Measurements from ENCODE around the gene ANO6.
"Not testable (repeated sequence)": the region's sequence is repeated elsewhere in the genome, so short reads cannot be mapped to it uniquely, and the experiment has no call there.

Gene ANO6

GRCh38 chr12:45244561-45245343 lies 28.9 kb downstream of the ANO6 start:
- no peak for DNase-seq

- no peak for DNase-seq
Measured at GRCh38 chr12:45246236-45246635, 30.3 kb downstream of the ANO6 start.

- DNase-seq, result no peak
Measured at GRCh38 chr12:45247589-45247988, 31.7 kb downstream of the ANO6 start.

- DNase-seq, result no peak
Measured at GRCh38 chr12:45248095-45248494, 32.2 kb downstream of the ANO6 start.

- no peak for DNase-seq
Measured at GRCh38 chr12:45254254-45254653, 38.4 kb downstream of the ANO6 start.

- DNase-seq, result no peak
Measured at GRCh38 chr12:45256721-45257120, 40.8 kb downstream of the ANO6 start.

GRCh38 chr12:45257185-45257930 lies 41.5 kb downstream of the ANO6 start:
- DNase-seq, result no peak

- DNase-seq, result no peak
Measured at GRCh38 chr12:45259675-45260074, 43.8 kb downstream of the ANO6 start.

GRCh38 chr12:45260104-45260815 lies 44.4 kb downstream of the ANO6 start:
- no peak for DNase-seq

- no peak for DNase-seq
Measured at GRCh38 chr12:45260854-45261253, 45.0 kb downstream of the ANO6 start.

- not testable (repeated sequence) for DNase-seq
Measured at GRCh38 chr12:45262185-45262584, 46.3 kb downstream of the ANO6 start.

GRCh38 chr12:45263587-45263986 lies 47.7 kb downstream of the ANO6 start:
- no peak for DNase-seq

GRCh38 chr12:45268672-45269411 lies 52.9 kb downstream of the ANO6 start:
- DNase-seq, result no peak

GRCh38 chr12:45269412-45269751 lies 53.5 kb downstream of the ANO6 start:
- no peak for DNase-seq

- DNase-seq, result no peak
Measured at GRCh38 chr12:45270951-45271350, 55.1 kb downstream of the ANO6 start.

- no peak for DNase-seq
Measured at GRCh38 chr12:45273717-45274271, 57.9 kb downstream of the ANO6 start.

GRCh38 chr12:45276154-45276755 lies 60.4 kb downstream of the ANO6 start:
- DNase-seq, result no peak

- no peak for DNase-seq
Measured at GRCh38 chr12:45278447-45278846, 62.6 kb downstream of the ANO6 start.

GRCh38 chr12:45279931-45280830 lies 64.3 kb downstream of the ANO6 start:
- no peak for DNase-seq

GRCh38 chr12:45281994-45282393 lies 66.1 kb downstream of the ANO6 start:
- DNase-seq, result no peak

- DNase-seq, result no peak
Measured at GRCh38 chr12:45282411-45282810, 66.5 kb downstream of the ANO6 start.
